Suprapubic skin (tissue), 3 donors: ENCODE measurements around the gene NETO2.

Experiments
- POLR2AphosphoS5 ChIP-seq, 3 donors: sonication (generic); formaldehyde crosslinking; IDR thresholded peaks; one replicate each; pipeline ENCODE4 v1.6.1; 2017; ENCODE audit warnings: antibody characterized with exemption in 3 of 3
- TF ChIP-seq, protein P1 (sequence below), 2 donors: fragments of 200-600 bp in 1 of 2; fragments of 450-650 bp in 1 of 2; sonication (generic) in 1 of 2; IDR thresholded peaks; one replicate each; pipeline ENCODE4 v1.5.1; 2016 to 2019; ENCODE audit warnings: antibody characterized with exemption in 2 of 2, mild to moderate bottlenecking in 1 of 2, moderate library complexity in 1 of 2

DNA sequence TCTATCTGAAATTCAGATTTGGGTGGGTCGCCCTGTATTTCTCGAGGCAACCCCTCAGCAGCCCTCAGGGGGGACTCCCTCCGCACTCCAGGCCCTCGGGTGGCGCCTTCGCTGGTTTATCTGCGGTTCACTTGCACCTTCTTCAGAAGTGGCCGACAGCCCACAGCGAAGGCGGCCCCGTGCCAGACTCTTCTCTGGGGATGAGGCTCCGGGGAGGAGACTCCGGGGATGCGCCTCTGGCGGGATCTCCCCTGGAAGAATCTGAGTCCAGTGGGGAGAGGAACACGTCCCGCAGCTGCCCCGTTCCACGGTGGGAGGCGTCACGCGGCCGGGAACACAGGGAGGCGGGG is 106.4 kb downstream of the NETO2 start:
- TF ChIP-seq, protein P1, sequence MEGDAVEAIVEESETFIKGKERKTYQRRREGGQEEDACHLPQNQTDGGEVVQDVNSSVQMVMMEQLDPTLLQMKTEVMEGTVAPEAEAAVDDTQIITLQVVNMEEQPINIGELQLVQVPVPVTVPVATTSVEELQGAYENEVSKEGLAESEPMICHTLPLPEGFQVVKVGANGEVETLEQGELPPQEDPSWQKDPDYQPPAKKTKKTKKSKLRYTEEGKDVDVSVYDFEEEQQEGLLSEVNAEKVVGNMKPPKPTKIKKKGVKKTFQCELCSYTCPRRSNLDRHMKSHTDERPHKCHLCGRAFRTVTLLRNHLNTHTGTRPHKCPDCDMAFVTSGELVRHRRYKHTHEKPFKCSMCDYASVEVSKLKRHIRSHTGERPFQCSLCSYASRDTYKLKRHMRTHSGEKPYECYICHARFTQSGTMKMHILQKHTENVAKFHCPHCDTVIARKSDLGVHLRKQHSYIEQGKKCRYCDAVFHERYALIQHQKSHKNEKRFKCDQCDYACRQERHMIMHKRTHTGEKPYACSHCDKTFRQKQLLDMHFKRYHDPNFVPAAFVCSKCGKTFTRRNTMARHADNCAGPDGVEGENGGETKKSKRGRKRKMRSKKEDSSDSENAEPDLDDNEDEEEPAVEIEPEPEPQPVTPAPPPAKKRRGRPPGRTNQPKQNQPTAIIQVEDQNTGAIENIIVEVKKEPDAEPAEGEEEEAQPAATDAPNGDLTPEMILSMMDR (IDR thresholded peaks at IDR 0.05) = no peak
- no peak for TF ChIP-seq POLR2AphosphoS5 (IDR thresholded peaks at IDR 0.05)
